ENCODE results near the gene AGPAT3. TPM values are rescaled to one million over a fixed set of nuclear protein-coding genes. Genes with fewer than 3 reads are reported as not detected.

Gene AGPAT3
- total and polyA plus RNA-seq, 2 experiments from 2014 or later, result 41.0 to 51.2 TPM

DNA sequence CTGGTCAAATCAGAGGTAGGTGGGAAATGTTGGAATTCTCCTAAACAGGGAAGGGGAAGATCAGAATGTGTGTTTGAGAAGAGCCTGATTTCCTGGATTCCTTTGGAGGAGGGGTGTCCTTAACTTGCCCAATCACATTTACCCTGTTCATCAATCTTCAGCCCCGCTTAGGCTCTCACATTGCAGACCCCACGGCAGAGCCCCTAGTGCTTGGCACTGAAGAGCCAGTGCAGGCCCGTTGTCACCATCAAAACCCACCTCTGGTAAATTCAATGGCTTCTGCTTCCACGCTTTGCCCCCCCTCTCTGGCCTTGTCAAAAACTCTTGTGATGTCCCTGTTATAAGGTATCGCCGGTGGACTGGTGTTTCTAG is 2.3 kb downstream of the AGPAT3 start:
- no peak for DNase-seq (ENCODE audit: low spot score)
- Histone ChIP-seq H3K27me3 (no peaks in the 10 kb centered on the region), H3K9me2 (replicated peaks; ENCODE audit: insufficient read depth) (no peaks in the 10 kb centered on the region), H3K36me3 (replicated peaks; ENCODE audit: insufficient read depth, low read depth) (no peaks in the 10 kb centered on the region), H3K27ac (peak overlapping the region; percentile 95), H4K20me1 (ENCODE audit: insufficient read depth, poor library complexity, severe bottlenecking) (peaks cover 31% of the 10 kb centered on the region), H3K9me3 (ENCODE audit: low read depth) (no peaks in the 10 kb centered on the region), H3K4me3 (peak overlapping the region; percentile 8), H3K79me2 (peaks cover 68% of the 10 kb centered on the region), H3K4me2 (peak overlapping the region; percentile 87), H2AFZ (no peak overlapping the region), H3K4me1 (ENCODE audit: insufficient read depth) (peaks cover 23% of the 10 kb centered on the region)
- WGBS (ENCODE audit: low lambda C conversion rate, missing lambda C conversion rate), result 61% methylated on average over 6 of the region's 6 CpGs
- TF ChIP-seq EZH2phosphoT487 (IDR thresholded peaks at IDR 0.05; ENCODE audit: low read depth, severe bottlenecking, unreplicated experiment), result no peak
- TF ChIP-seq, protein P1, sequence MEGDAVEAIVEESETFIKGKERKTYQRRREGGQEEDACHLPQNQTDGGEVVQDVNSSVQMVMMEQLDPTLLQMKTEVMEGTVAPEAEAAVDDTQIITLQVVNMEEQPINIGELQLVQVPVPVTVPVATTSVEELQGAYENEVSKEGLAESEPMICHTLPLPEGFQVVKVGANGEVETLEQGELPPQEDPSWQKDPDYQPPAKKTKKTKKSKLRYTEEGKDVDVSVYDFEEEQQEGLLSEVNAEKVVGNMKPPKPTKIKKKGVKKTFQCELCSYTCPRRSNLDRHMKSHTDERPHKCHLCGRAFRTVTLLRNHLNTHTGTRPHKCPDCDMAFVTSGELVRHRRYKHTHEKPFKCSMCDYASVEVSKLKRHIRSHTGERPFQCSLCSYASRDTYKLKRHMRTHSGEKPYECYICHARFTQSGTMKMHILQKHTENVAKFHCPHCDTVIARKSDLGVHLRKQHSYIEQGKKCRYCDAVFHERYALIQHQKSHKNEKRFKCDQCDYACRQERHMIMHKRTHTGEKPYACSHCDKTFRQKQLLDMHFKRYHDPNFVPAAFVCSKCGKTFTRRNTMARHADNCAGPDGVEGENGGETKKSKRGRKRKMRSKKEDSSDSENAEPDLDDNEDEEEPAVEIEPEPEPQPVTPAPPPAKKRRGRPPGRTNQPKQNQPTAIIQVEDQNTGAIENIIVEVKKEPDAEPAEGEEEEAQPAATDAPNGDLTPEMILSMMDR (IDR thresholded peaks at IDR 0.05; ENCODE audit: poor library complexity), result no peak
- TF ChIP-seq EZH2 (IDR thresholded peaks at IDR 0.05; ENCODE audit: borderline replicate concordance), result no peak

DNA sequence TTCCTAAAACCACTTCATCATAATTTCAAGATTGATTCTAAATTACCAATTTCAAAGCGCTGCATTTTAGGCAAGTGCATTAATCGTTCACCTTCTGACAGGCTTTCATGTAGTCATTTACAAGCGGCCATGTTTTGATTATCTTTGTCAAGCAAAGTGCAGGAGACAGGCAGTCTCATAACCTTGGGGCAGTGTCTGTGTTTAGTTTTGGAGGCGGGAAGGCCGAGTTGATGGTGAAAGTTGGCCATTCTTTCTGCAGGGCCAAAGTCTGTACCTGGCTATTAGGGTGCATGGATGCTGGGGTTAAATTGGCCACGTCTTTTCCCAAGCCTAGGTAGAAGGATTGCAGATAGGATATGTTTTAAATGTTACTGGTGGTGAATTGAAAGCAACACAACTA is 2.9 kb downstream of the AGPAT3 start:
- Histone ChIP-seq H3K4me2 (peak overlapping the region; percentile 87), H3K27ac (peak overlapping the region; percentile 95), H3K4me1 (ENCODE audit: insufficient read depth) (peaks cover 23% of the 10 kb centered on the region), H3K4me3 (peak overlapping the region; percentile 8), H3K27me3 (no peaks in the 10 kb centered on the region), H4K20me1 (ENCODE audit: insufficient read depth, poor library complexity, severe bottlenecking) (peaks cover 37% of the 10 kb centered on the region), H2AFZ (no peak overlapping the region), H3K9me3 (ENCODE audit: low read depth) (no peaks in the 10 kb centered on the region), H3K36me3 (replicated peaks; ENCODE audit: insufficient read depth, low read depth) (no peaks in the 10 kb centered on the region), H3K9me2 (replicated peaks; ENCODE audit: insufficient read depth) (no peaks in the 10 kb centered on the region), H3K79me2 (peaks cover 74% of the 10 kb centered on the region)
- TF ChIP-seq, protein P1 (IDR thresholded peaks at IDR 0.05; ENCODE audit: poor library complexity), result no peak
- no peak for TF ChIP-seq EZH2phosphoT487 (IDR thresholded peaks at IDR 0.05; ENCODE audit: low read depth, severe bottlenecking, unreplicated experiment)
- no peak for TF ChIP-seq EZH2 (IDR thresholded peaks at IDR 0.05; ENCODE audit: borderline replicate concordance)
- DNase-seq (ENCODE audit: low spot score), result peak; percentile 30
- 36% methylated on average over 6 of the region's 6 CpGs for whole genome bisulfite sequencing (ENCODE audit: low lambda C conversion rate, missing lambda C conversion rate)

DNA sequence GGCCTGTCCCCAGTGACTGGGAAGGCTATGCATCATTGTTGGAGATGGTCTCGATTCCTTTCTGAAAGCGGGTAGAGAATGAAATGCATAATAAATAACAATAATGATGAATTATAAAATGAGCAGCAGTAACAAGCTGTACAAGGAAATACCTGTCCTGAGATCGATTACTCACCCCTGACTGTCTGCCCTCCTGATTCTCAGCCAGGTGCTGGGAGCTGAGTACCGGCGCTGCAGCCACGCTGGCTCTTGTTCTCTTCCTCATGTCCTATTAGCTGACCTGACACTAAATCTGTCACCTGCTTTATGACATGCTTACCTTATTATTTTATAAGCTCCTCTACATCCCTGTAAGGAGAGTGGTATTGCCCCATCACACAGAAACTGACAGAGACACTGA is 3.4 kb downstream of the AGPAT3 start:
- no peak for DNase-seq (ENCODE audit: low spot score)
- peaks cover 76% of the 10 kb centered on the region for H3K79me2 ChIP-seq
- TF ChIP-seq EZH2phosphoT487 (IDR thresholded peaks at IDR 0.05; ENCODE audit: low read depth, severe bottlenecking, unreplicated experiment) (no peak), EZH2 (IDR thresholded peaks at IDR 0.05; ENCODE audit: borderline replicate concordance) (no peak)
- TF ChIP-seq, protein P1 (IDR thresholded peaks at IDR 0.05; ENCODE audit: poor library complexity), result no peak
- H3K27me3 ChIP-seq, result no peaks in the 10 kb centered on the region
- no peaks in the 10 kb centered on the region for H3K36me3 ChIP-seq (replicated peaks; ENCODE audit: insufficient read depth, low read depth)
- peak overlapping the region; percentile 87 for H3K4me2 ChIP-seq
- peaks cover 37% of the 10 kb centered on the region for H4K20me1 ChIP-seq (ENCODE audit: insufficient read depth, poor library complexity, severe bottlenecking)
- H2AFZ ChIP-seq, result no peak overlapping the region
- H3K27ac ChIP-seq, result peak overlapping the region; percentile 95
- H3K9me3 ChIP-seq (ENCODE audit: low read depth), result no peaks in the 10 kb centered on the region
- H3K4me3 ChIP-seq, result no peak overlapping the region
- WGBS (ENCODE audit: low lambda C conversion rate, missing lambda C conversion rate), result 89% methylated on average over 6 of the region's 6 CpGs
- H3K4me1 ChIP-seq (ENCODE audit: insufficient read depth), result peaks cover 23% of the 10 kb centered on the region
- no peaks in the 10 kb centered on the region for H3K9me2 ChIP-seq (replicated peaks; ENCODE audit: insufficient read depth)

Measured in hepatocyte (in vitro differentiated cells).